H9 (cell line): ENCODE measurements around the gene ZGLP1. TPM values are rescaled to one million over a fixed set of nuclear protein-coding genes. Genes with fewer than 3 reads are reported as not detected.

Experiments used
- DNase-seq: peaks from one replicate; pipeline ENCODE4 v3.0.0-alpha.2; 2017
- H2AFZ ChIP-seq: one replicate; pipeline ENCODE4 v1.6.1; 2013; ENCODE audit warnings: mild to moderate bottlenecking, low read length, control low read depth, moderate library complexity
- H2AK5ac ChIP-seq: 2 replicates; pipeline ENCODE4 v1.6.1; 2013; ENCODE audit warnings: low read length, control low read depth, mixed read lengths; ENCODE audit not compliant: insufficient read length
- H2BK120ac ChIP-seq: one replicate; pipeline ENCODE4 v1.6.1; 2013; ENCODE audit warnings: low read depth, mild to moderate bottlenecking, low read length, control low read depth, inconsistent platforms; ENCODE audit not compliant: poor library complexity, severe bottlenecking
- H2BK12ac ChIP-seq: 2 replicates; pipeline ENCODE4 v1.6.1; 2013; ENCODE audit warnings: low read length, control low read depth, mixed read lengths, low read depth; ENCODE audit not compliant: insufficient read length
- H2BK15ac ChIP-seq: 2 replicates; pipeline ENCODE4 v1.6.1; 2013; ENCODE audit warnings: low read depth, low read length, control low read depth
- H2BK20ac ChIP-seq: one replicate; pipeline ENCODE4 v1.6.1; 2013; ENCODE audit warnings: low read depth, mild to moderate bottlenecking, low read length, control low read depth, inconsistent platforms; ENCODE audit not compliant: poor library complexity, severe bottlenecking
- H2BK5ac ChIP-seq: 2 replicates; pipeline ENCODE4 v1.6.1; 2013; ENCODE audit warnings: low read length, control low read depth, mixed read lengths; ENCODE audit not compliant: insufficient read length
- H3K14ac ChIP-seq: 2 replicates; pipeline ENCODE4 v1.6.1; 2013; ENCODE audit warnings: low read length, control low read depth; ENCODE audit not compliant: insufficient read depth
- H3K18ac ChIP-seq: 2 replicates; pipeline ENCODE4 v1.6.1; 2013; ENCODE audit warnings: low read depth, mild to moderate bottlenecking, mixed read lengths, low read length, control low read depth; ENCODE audit not compliant: insufficient read length
- H3K23ac ChIP-seq: 2 replicates; pipeline ENCODE4 v1.6.1; 2013; ENCODE audit warnings: low read length, control low read depth, mixed read lengths, low read depth; ENCODE audit not compliant: insufficient read length
- H3K23me2 ChIP-seq: 2 replicates; pipeline ENCODE4 v1.6.1; 2013; ENCODE audit warnings: low read depth, mild to moderate bottlenecking, mixed read lengths, low read length, control low read depth; ENCODE audit not compliant: insufficient read length, poor library complexity, severe bottlenecking
- H3K27ac ChIP-seq: 2 replicates; pipeline ENCODE4 v1.5.1; 2013; ENCODE audit warnings: low read length, control low read depth, mixed read lengths, low read depth; ENCODE audit not compliant: insufficient read length
- H3K27me3 ChIP-seq: 2 replicates; pipeline ENCODE4 v1.6.1; 2013; ENCODE audit warnings: low read length, control low read depth, inconsistent platforms; ENCODE audit not compliant: insufficient read depth
- H3K4ac ChIP-seq: 2 replicates; pipeline ENCODE4 v1.6.1; 2013; ENCODE audit warnings: low read depth, mild to moderate bottlenecking, control low read depth, inconsistent platforms, low read length, moderate library complexity
- H3K4me1 ChIP-seq: 2 replicates; pipeline ENCODE4 v1.6.1; 2013; ENCODE audit warnings: low read length, control low read depth, inconsistent platforms; ENCODE audit not compliant: insufficient read depth
- H3K4me2 ChIP-seq: 2 replicates; pipeline ENCODE4 v1.6.1; 2013; ENCODE audit warnings: low read length, control low read depth, mixed read lengths; ENCODE audit not compliant: insufficient read length, insufficient read depth
- H3K56ac ChIP-seq: 2 replicates; pipeline ENCODE4 v1.6.1; 2013; ENCODE audit warnings: low read depth, mild to moderate bottlenecking, mixed read lengths, low read length, control low read depth; ENCODE audit not compliant: insufficient read length
- H3K79me1 ChIP-seq: 2 replicates; pipeline ENCODE4 v1.6.1; 2013; ENCODE audit warnings: low read depth, mild to moderate bottlenecking, moderate library complexity, low read length, control low read depth, inconsistent platforms; ENCODE audit not compliant: insufficient read depth, poor library complexity, severe bottlenecking
- H3K79me2 ChIP-seq: 2 replicates; pipeline ENCODE4 v1.6.1; 2013; ENCODE audit warnings: low read length, control low read depth, inconsistent platforms; ENCODE audit not compliant: insufficient read depth
- H3K9ac ChIP-seq: 2 replicates; pipeline ENCODE4 v1.6.1; 2013; ENCODE audit warnings: low read length, control low read depth, mixed read lengths; ENCODE audit not compliant: insufficient read length; ENCODE audit errors: extremely low read depth
- H3K9me3 ChIP-seq: one replicate; pipeline ENCODE4 v1.6.1; 2013; ENCODE audit warnings: low read depth, low read length, inconsistent platforms; ENCODE audit not compliant: control insufficient read depth
- H3T11ph ChIP-seq: one replicate; pipeline ENCODE4 v1.6.1; 2013; ENCODE audit warnings: mild to moderate bottlenecking, low read length, control low read depth, inconsistent platforms
- H4K20me1 ChIP-seq: one replicate; pipeline ENCODE4 v1.6.1; 2013; ENCODE audit not compliant: control insufficient read depth, insufficient read length, insufficient read depth
- H4K5ac ChIP-seq: 2 replicates; pipeline ENCODE4 v1.6.1; 2013; ENCODE audit warnings: low read depth, mild to moderate bottlenecking, mixed read lengths, low read length, control low read depth; ENCODE audit not compliant: insufficient read length
- H4K8ac ChIP-seq: replicated peaks from 2 replicates; pipeline ENCODE4 v1.6.1; 2013; ENCODE audit warnings: low read length, control low read depth, mixed read lengths, low read depth; ENCODE audit not compliant: insufficient read length
- H4K91ac ChIP-seq: 2 replicates; pipeline ENCODE4 v1.6.1; 2013; ENCODE audit warnings: low read depth, mild to moderate bottlenecking, moderate library complexity, mixed read lengths, low read length, control low read depth; ENCODE audit not compliant: insufficient read length
- H3K27ac Mint-ChIP-seq, 3 experiments: 2 replicates in 2 of 3; 3 replicates in 1 of 3; pipeline ENCODE4 v1.8.0; 2020 to 2021; ENCODE audit warnings: mixed read lengths in 3 of 3, mild to moderate bottlenecking in 1 of 3, moderate library complexity in 1 of 3
- H3K27me3 Mint-ChIP-seq: 2 replicates; pipeline ENCODE4 v1.8.0; 2021; ENCODE audit warnings: low read depth, mild to moderate bottlenecking, moderate library complexity, mixed read lengths
- H3K36me3 Mint-ChIP-seq, 3 experiments: 2 replicates in 2 of 3; 3 replicates in 1 of 3; pipeline ENCODE4 v1.8.0; 2020 to 2021; ENCODE audit warnings: low read depth in 3 of 3, mixed read lengths in 3 of 3; ENCODE audit not compliant: insufficient read depth in 1 of 3
- H3K4me1 Mint-ChIP-seq, 2 experiments: 2 replicates each; pipeline ENCODE4 v1.8.0; 2020; ENCODE audit warnings: mixed read lengths in 2 of 2
- H3K4me3 Mint-ChIP-seq, 2 experiments: 2 replicates in 1 of 2; 3 replicates in 1 of 2; pipeline ENCODE4 v1.8.0; 2020 to 2021; ENCODE audit warnings: mild to moderate bottlenecking in 2 of 2, mixed read lengths in 2 of 2, moderate library complexity in 1 of 2
- H3K9me3 Mint-ChIP-seq, 2 experiments: 2 replicates in 1 of 2; 3 replicates in 1 of 2; pipeline ENCODE4 v1.8.0; 2020; ENCODE audit warnings: mild to moderate bottlenecking in 2 of 2, mixed read lengths in 2 of 2, moderate library complexity in 1 of 2
- CTCF ChIP-seq: fragments of 200-600 bp; sonication (generic); conservative IDR thresholded peaks from 3 replicates; pipeline ENCODE4 v1.8.0; 2021; ENCODE audit warnings: antibody characterized with exemption, mild to moderate bottlenecking
- WGBS: extraction: QIAGEN DNeasy Blood & Tissue Kit; methylation state at CpG from one replicate; pipeline ENCODE4 v1.1.7; 2013; ENCODE audit warnings: missing lambda C conversion rate, low lambda C conversion rate, mixed read lengths; ENCODE audit not compliant: insufficient read length; ENCODE audit errors: extremely low coverage; 5-methylcytosine and 5-hydroxymethylcytosine counted together
- total RNA-seq: library from RNA; stranded (reverse); gene quantifications from 2 replicates; pipeline ENCODE4 v1.2.1, GENCODE V29; 2021

ZGLP1 gene
- total RNA-seq, 1 experiment from 2014 or later, result 6.9 TPM

GRCh38 chr19:10353793-10354391 is 44.3 kb upstream of the ZGLP1 start:
- H3K4me3 Mint-ChIP-seq, result peak overlapping the region; percentile 68 to 87

More at GRCh38 chr19:10353793-10354391, 44.3 kb upstream of the ZGLP1 start:
- no peaks in the 10 kb centered on the region for H3K9me3 Mint-ChIP-seq
- Histone ChIP-seq H3K4me2 (peak overlapping the region; percentile 73), H3K14ac (no peak overlapping the region), H2BK120ac (no peak overlapping the region), H3K79me1 (no peaks in the 10 kb centered on the region), H3K4ac (no peak overlapping the region), H3K9ac (no peak overlapping the region), H2AK5ac (no peak overlapping the region), H3T11ph (no peak overlapping the region), H2BK20ac (no peak overlapping the region), H3K9me3 (no peaks in the 10 kb centered on the region), H4K5ac (no peak overlapping the region), H2BK12ac (no peak overlapping the region), H3K23me2 (peaks cover 10% of the 10 kb centered on the region), H3K27me3 (no peaks in the 10 kb centered on the region), H2BK15ac (no peak overlapping the region), H4K8ac (no peak overlapping the region), H3K4me1 (no peaks in the 10 kb centered on the region), H4K91ac (no peak overlapping the region), H3K23ac (no peak overlapping the region), H2AFZ (no peak overlapping the region), H4K20me1 (no peaks in the 10 kb centered on the region), H3K56ac (no peak overlapping the region), H2BK5ac (no peak overlapping the region), H3K27ac (no peak overlapping the region), H3K79me2 (no peaks in the 10 kb centered on the region), H3K18ac (no peak overlapping the region)
- H3K27ac Mint-ChIP-seq, result peak overlapping the region; percentile 87 to 97 (median 96)
- peaks cover 17 to 18% of the 10 kb centered on the region in 2 experiments for H3K4me1 Mint-ChIP-seq
- DNase-seq, result peak; percentile 99
- H3K27me3 Mint-ChIP-seq, result no peaks in the 10 kb centered on the region; the same call in 1 of the 2 replicates
- TF ChIP-seq CTCF, result no peak
- H3K36me3 Mint-ChIP-seq, result peaks cover 5 to 33% (median 17%) of the 10 kb centered on the region in 3 experiments; a peak in 6 of 7 replicates
- WGBS, result no CpG with 5 or more reads among the region's 32 CpGs
